Measurements from ENCODE around the gene TSBP1. TPM values are rescaled to one million over a fixed set of nuclear protein-coding genes. Genes with fewer than 3 reads are reported as not detected.

The TSBP1 gene, protein sequence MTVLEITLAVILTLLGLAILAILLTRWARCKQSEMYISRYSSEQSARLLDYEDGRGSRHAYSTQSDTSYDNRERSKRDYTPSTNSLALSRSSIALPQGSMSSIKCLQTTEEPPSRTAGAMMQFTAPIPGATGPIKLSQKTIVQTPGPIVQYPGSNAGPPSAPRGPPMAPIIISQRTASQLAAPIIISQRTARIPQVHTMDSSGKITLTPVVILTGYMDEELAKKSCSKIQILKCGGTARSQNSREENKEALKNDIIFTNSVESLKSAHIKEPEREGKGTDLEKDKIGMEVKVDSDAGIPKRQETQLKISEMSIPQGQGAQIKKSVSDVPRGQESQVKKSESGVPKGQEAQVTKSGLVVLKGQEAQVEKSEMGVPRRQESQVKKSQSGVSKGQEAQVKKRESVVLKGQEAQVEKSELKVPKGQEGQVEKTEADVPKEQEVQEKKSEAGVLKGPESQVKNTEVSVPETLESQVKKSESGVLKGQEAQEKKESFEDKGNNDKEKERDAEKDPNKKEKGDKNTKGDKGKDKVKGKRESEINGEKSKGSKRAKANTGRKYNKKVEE
- not detected in 2 replicates for total RNA-seq (2014; rRNA removed; shearing (Covaris generic))

DNA sequence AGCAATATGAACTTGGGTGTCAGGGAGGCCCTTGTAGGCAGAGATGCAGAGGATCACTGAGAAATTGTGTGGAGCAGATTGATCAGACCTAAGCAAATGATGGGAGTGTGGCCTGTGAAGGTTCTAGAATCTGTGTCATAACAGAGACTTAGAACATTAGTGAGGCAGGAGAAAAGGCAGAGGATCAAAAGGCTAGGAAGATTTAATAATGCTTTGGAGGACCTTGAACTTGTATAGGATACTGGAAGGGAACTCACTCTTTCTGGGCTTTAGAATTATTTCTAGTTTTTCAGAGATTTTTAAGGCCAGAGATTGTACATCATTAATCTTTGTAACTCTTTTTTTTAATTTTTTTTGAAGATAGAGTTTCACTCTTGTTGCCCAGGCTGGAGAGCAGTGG, at the start of gene TSBP1:
TSBP1 (minus strand) TSS at position 101 of the 400 bp plus-strand sequence. CDS start 197 bp downstream, outside the sequence.
- no peak for DNase-seq (ENCODE audit: low spot score)

DNA sequence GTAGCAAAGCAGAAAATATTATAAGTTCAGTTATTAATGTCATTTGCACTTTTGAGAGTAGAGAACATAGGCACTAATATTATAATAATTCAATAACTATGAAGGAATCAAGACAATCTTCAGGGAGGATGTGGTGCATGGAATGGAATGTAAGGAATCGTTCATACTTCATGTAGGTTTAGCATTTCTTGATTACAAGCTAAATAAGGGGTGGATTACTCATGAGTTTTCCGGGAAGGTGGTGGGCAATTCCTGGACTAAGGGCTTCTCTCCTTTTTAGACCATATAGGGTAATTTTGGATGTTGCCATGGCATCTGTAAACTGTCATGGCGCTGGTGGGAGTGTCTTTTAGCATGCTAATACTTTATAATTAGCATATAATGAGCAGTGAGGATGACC, 44.3 kb upstream of the TSBP1 start:
- DNase-seq (ENCODE audit: low spot score) = no peak

GRCh38 chr6:32415521-32416019, 43.9 kb upstream of the TSBP1 start:
- peak; percentile 59 for DNase-seq (ENCODE audit: low spot score)

- peak; percentile 60 for DNase-seq (ENCODE audit: low spot score)
Measured at GRCh38 chr6:32413427-32414047, 41.8 kb upstream of the TSBP1 start.

DNA sequence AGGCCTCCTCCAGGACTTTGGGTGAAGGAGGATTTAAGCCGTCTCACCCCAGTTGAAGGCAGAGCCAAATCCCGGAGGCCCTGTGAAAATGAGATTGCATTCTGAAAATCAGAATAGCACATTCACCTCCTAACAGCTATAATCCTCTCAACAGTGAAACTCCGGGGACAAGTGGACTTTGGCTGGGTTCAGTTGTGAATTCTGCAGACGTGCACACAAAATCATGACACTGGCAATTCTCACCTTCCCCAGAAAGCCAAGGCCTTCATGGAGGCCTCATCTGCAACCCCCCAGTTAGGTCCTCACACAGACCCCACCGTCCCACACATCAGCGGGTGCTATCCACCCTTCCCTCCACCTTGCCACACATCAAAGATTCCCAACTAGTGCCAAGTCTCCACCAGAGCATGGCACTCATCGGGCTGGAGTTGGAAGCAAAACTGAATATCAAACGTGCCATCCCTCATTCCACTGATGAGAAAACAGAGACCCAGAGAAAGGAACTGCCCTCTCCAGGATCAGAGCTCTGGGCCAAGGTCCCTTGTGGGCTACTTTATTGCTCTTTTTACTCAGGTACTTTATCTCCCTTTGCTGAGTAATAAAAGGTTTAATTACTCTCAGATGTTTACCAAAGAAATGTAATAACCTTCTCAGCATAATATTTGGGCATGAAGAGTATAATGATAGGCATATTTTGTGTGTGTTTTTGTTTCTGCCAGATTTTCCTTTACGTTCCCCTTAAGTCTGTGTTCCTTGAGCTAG, 40.0 kb upstream of the TSBP1 start:
- no peak for DNase-seq (ENCODE audit: low spot score)

GRCh38 chr6:32410906-32411305, 39.2 kb upstream of the TSBP1 start:
- DNase-seq (ENCODE audit: low spot score) = no peak

DNA sequence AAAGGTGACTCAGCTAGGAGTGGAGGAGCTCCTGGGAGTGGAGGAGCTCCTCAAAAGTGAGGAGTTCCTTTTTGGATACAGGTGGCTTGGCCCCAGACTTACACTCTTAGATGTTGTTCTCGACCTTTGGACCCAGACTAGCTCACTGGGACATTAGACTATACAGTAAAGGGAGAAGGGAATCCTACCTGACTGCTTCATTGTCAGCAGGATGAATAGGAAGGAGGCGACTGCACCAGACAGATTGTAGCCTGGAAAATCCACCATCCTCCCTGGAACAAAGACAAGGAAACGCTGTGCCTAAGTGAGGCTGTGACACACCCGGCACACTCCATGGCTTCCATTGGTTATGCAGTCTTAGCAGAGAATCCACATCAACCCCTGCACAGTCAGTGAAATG, 35.2 kb upstream of the TSBP1 start, which contains the start of gene BTNL2:
BTNL2 (minus strand) TSS at position 325 of the 400 bp plus-strand sequence; CDS start at position 267, 58 bp downstream.
- no peak for DNase-seq (ENCODE audit: low spot score)

GRCh38 chr6:32406197-32406596, 34.5 kb upstream of the TSBP1 start:
- DNase-seq (ENCODE audit: low spot score) = no peak

DNA sequence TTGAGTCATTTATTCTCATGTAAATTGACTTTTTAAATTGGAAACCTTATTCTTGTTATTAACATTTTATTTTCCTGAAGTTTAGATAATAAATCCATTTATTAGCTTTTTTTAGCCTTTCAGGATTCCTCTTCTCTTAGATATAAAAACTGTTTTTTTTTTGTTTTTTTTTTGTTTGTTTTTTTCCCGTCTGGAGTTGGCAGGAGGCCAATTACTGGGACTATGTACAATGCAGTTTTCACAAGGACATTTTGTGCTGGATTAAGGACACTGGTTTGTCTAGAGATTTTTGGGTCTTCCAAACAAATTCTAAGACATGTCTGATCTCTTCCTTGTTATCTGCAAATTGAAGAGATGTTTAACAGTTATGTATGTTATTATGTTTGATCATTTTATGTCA, 34.0 kb upstream of the TSBP1 start:
- no peak for DNase-seq (ENCODE audit: low spot score)

- no peak for DNase-seq (ENCODE audit: low spot score)
Measured at GRCh38 chr6:32402812-32403211, 31.1 kb upstream of the TSBP1 start.

GRCh38 chr6:32401284-32401963, 29.7 kb upstream of the TSBP1 start:
- no peak for DNase-seq (ENCODE audit: low spot score)

DNA sequence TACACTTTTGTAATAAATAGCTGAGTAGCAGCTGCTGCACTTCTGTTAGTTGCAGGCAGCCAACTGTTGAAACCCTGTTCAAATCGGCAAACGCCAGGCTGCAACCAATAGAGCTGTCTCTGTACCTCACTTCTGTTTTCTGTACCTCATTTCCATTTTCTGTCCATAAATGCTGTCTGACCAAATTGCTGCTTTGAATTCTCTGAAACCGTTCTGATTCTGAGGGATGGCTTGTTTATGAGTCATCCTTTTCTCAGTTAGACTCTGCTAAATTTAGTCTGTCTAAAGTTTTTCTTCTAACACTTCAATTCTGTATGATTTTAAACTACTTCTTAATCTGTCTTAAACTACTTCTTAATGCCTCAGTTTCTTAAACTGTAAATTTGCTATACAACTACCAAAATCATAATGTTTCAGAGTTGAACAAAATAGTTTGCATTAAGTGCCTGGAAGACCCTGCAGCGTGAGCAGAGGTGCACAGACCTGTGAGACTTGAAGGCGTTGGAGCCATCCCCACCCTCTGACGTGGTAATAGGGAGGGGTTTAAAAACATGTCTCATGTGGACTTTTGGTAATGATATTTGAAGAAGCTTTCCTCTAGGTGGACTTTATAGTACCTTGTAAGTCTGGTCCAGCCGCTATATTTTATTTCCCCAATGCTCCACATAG, 25.7 kb upstream of the TSBP1 start:
- DNase-seq (ENCODE audit: low spot score) = no peak

- DNase-seq (ENCODE audit: low spot score) = no peak
Measured at GRCh38 chr6:32396028-32396427, 24.3 kb upstream of the TSBP1 start.

- no peak for DNase-seq (ENCODE audit: low spot score)
Measured at GRCh38 chr6:32393665-32394420, 22.1 kb upstream of the TSBP1 start.

DNA sequence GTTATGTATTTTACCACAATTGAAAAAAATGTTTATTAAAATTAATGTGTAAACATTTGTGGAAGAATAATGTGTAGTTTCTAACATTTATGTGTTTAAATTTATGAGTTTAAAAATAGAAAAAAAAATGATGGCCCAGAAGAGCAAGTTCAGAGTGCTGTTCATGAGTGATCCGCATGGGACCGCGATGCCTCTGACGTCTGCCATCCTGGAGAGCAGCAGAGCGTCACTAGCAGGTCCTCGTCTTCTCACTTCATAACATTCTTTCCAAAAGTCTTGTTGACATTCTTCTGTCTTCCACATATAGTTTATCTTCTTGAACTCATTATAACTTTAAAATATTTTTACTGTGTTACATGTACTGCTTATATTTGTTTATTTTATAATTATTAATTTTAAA, 19.8 kb upstream of the TSBP1 start:
- no peak for DNase-seq (ENCODE audit: low spot score)

DNA sequence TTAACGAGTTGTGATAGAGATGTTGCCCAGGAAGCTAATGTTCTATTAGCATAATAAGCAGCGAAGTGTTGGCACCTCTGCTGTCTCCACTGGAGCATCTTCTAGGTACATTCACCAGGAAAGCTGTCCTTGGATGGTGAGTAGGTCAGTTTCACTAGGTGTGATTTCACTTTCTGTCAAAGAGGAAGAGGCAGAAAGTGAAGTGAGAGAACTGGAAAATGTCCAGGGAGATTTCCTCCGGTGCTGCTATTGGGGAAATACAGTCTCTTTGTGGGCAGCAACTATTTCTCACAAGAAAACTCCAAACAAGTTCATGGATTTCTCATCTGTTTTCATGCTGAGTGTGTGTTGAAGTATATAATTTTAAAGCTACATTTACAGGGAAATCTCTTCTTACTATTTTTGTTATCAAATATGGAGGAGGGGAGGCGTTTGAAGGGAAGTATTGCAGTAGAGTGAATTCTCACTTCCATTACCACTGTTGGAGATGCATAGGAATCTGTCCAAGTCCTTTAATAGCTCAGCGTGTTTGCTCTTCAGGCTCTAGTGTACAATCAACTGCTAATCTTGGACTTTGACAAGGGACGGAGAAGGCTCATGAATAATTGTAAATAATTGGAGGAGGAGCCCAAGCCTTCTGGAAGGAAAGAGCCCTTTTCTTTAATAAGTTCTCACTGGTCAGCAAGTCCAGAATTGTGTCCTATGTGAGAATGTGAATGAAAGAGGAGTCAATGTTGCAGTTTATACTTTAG, 16.1 kb upstream of the TSBP1 start:
- no peak for DNase-seq (ENCODE audit: low spot score)

- no peak for DNase-seq (ENCODE audit: low spot score)
Measured at GRCh38 chr6:32386040-32386439, 14.3 kb upstream of the TSBP1 start.

DNA sequence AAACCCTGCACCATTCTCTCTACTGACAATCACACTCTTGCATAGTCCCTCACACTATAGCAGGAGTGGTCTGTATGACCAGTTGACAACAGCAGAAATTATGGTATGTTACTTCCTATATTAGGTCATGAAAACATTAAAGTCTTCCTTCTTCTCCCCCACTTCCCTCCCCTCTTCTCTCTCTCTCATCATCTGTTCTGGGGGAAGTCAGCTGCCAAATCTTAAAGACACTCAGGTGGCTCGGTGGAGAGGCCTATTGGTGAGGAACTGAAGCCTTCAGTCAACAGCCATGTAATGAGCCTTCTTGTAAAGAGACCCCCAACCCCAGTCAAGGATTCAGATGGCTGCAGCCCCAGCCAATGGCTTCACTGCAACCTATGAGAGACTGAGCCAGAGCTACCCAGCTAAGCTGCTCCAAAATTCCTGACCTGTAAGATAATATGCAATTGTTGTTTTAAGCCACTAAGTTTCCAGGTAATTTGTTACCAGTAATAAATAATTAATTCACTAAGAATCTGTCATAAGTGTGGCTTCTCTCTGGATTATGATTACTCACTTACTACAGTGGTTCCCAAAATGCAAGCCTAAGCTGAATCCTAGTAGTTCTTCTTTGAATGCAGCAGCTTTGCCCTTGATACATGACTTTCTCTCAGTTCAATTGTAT, 11.2 kb upstream of the TSBP1 start:
- no peak for DNase-seq (ENCODE audit: low spot score)

DNA sequence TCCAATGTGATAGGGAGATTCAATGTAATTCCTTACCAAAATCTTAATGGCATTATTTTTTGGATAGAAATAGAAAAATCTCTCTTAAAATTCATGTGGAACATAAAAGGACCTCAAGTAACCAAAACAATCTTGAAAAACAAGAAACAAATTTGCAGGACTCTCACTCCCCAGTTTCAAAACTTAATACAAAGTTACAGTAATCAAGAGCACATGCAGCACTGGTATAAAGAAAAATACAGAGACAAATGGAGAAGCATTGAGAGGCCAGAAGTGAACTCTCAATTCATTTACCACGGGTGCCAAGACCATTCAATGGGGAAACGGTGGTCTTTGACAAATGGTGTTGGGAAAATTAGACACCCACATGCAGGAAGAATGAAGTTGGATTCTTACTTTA, 7.8 kb upstream of the TSBP1 start:
- no peak for DNase-seq (ENCODE audit: low spot score)
